NT2/D1 (cell line): Measurements from ENCODE around the gene ELAC1.

Experiments
- DNase-seq: peaks from one replicate; pipeline ENCODE4 v3.0.0-alpha.2; 2011; ENCODE audit warnings: low read depth, low spot score
- H3K27me3 ChIP-seq: 2 replicates; pipeline ENCODE4 v1.6.0; 2011; ENCODE audit warnings: mild to moderate bottlenecking; ENCODE audit not compliant: insufficient read length, insufficient read depth
- H3K36me3 ChIP-seq: 2 replicates; pipeline ENCODE4 v1.6.1; 2011; ENCODE audit warnings: mild to moderate bottlenecking, low read length, mixed read lengths; ENCODE audit not compliant: insufficient read depth, insufficient read length
- H3K4me1 ChIP-seq: 2 replicates; pipeline ENCODE4 v1.5.1; 2011; ENCODE audit not compliant: insufficient read depth, insufficient read length
- H3K4me3 ChIP-seq: 2 replicates; pipeline ENCODE4 v1.5.1; 2011; ENCODE audit warnings: low read depth; ENCODE audit not compliant: insufficient read length
- H3K9ac ChIP-seq: 2 replicates; pipeline ENCODE4 v1.6.0; 2011; ENCODE audit warnings: low read depth; ENCODE audit not compliant: insufficient read length
- H3K9me3 ChIP-seq: 2 replicates; pipeline ENCODE4 v1.5.1; 2011; ENCODE audit warnings: mild to moderate bottlenecking, low read length; ENCODE audit not compliant: insufficient read depth
- SUZ12 ChIP-seq: IDR thresholded peaks from 2 replicates; pipeline ENCODE4 v1.6.1; 2011; ENCODE audit not compliant: insufficient read length, insufficient read depth; ENCODE audit errors: extremely low read depth
- YY1 ChIP-seq: IDR thresholded peaks from 2 replicates; pipeline ENCODE4 v1.6.1; 2011; ENCODE audit not compliant: insufficient read length, insufficient read depth
- ZNF274 ChIP-seq: IDR thresholded peaks from 2 replicates; pipeline ENCODE4 v1.6.1; 2011; ENCODE audit warnings: mild to moderate bottlenecking, low read depth, low read length

The ELAC1 gene

GRCh38 chr18:50967714-50968661, at the start of gene ELAC1:
Gene ELAC1 (plus strand): TSS chr18:50968040. CDS start chr18:50974405, 6,365 bp downstream.
- Histone ChIP-seq H3K9me3 (no peaks in the 10 kb centered on the region), H3K27me3 (no peaks in the 10 kb centered on the region), H3K9ac (peak within 1 kb of the TSS; percentile 85), H3K36me3 (no peaks in the 10 kb centered on the region), H3K4me1 (no peaks in the 10 kb centered on the region), H3K4me3 (peak within 1 kb of the TSS; percentile 86)
- DNase-seq, result peak; percentile 30
- no peak for TF ChIP-seq SUZ12
- TF ChIP-seq ZNF274, result no peak
- no peak for TF ChIP-seq YY1

GRCh38 chr18:50918153-50918552, 49.7 kb upstream of the ELAC1 start:
- H3K9ac ChIP-seq, result no peak overlapping the region
- DNase-seq, result no peak
- TF ChIP-seq YY1 (no peak), SUZ12 (no peak), ZNF274 (no peak)
- no peak overlapping the region for H3K4me3 ChIP-seq
- H3K9me3 ChIP-seq, result no peaks in the 10 kb centered on the region
- H3K27me3 ChIP-seq, result no peaks in the 10 kb centered on the region
- H3K4me1 ChIP-seq, result no peaks in the 10 kb centered on the region
- peaks cover 37% of the 10 kb centered on the region for H3K36me3 ChIP-seq

- DNase-seq, result no peak
- Histone ChIP-seq H3K9me3 (peaks cover 17% of the 10 kb centered on the region), H3K4me3 (no peak overlapping the region), H3K36me3 (peaks cover 34% of the 10 kb centered on the region), H3K4me1 (no peaks in the 10 kb centered on the region), H3K27me3 (no peaks in the 10 kb centered on the region), H3K9ac (no peak overlapping the region)
- TF ChIP-seq YY1 (no peak), ZNF274 (no peak), SUZ12 (no peak)
Observed at GRCh38 chr18:50924372-50924771, 43.5 kb upstream of the ELAC1 start.

GRCh38 chr18:50926521-50926920, 41.3 kb upstream of the ELAC1 start:
- no peak for DNase-seq
- Histone ChIP-seq H3K27me3 (no peaks in the 10 kb centered on the region), H3K9ac (no peak overlapping the region), H3K9me3 (peaks cover 17% of the 10 kb centered on the region), H3K4me3 (no peak overlapping the region), H3K36me3 (peaks cover 21% of the 10 kb centered on the region), H3K4me1 (no peaks in the 10 kb centered on the region)
- TF ChIP-seq ZNF274 (no peak), SUZ12 (no peak), YY1 (no peak)

GRCh38 chr18:50928551-50928950, 39.3 kb upstream of the ELAC1 start:
- no peak for TF ChIP-seq YY1
- no peak for TF ChIP-seq ZNF274
- no peak for TF ChIP-seq SUZ12
- H3K9ac ChIP-seq, result no peak overlapping the region
- no peak for DNase-seq
- peaks cover 13% of the 10 kb centered on the region for H3K36me3 ChIP-seq
- no peaks in the 10 kb centered on the region for H3K4me1 ChIP-seq
- peaks cover 17% of the 10 kb centered on the region for H3K9me3 ChIP-seq
- H3K4me3 ChIP-seq, result no peak overlapping the region
- no peaks in the 10 kb centered on the region for H3K27me3 ChIP-seq

GRCh38 chr18:50933684-50934083, 34.2 kb upstream of the ELAC1 start:
- DNase-seq, result no peak
- H3K9ac ChIP-seq, result no peak overlapping the region
- no peak overlapping the region for H3K4me3 ChIP-seq
- no peaks in the 10 kb centered on the region for H3K36me3 ChIP-seq
- H3K27me3 ChIP-seq, result no peaks in the 10 kb centered on the region
- no peak for TF ChIP-seq SUZ12
- TF ChIP-seq YY1, result no peak
- TF ChIP-seq ZNF274, result no peak
- no peaks in the 10 kb centered on the region for H3K9me3 ChIP-seq
- H3K4me1 ChIP-seq, result no peaks in the 10 kb centered on the region

- no peak overlapping the region for H3K4me3 ChIP-seq
- H3K4me1 ChIP-seq, result no peaks in the 10 kb centered on the region
- H3K9me3 ChIP-seq, result no peaks in the 10 kb centered on the region
- no peak overlapping the region for H3K9ac ChIP-seq
- no peak for TF ChIP-seq YY1
- no peak for TF ChIP-seq ZNF274
- TF ChIP-seq SUZ12, result no peak
- no peak for DNase-seq
- H3K36me3 ChIP-seq, result no peaks in the 10 kb centered on the region
- no peaks in the 10 kb centered on the region for H3K27me3 ChIP-seq
Observed at GRCh38 chr18:50934545-50935211, 33.2 kb upstream of the ELAC1 start.
